ENCODE results near the gene INTS1. TPM values are rescaled to one million over a fixed set of nuclear protein-coding genes. Genes with fewer than 3 reads are reported as not detected.

The INTS1 gene
- total RNA-seq, 1 donor = 53.1 TPM

- H3K4me3 ChIP-seq (ENCODE audit: low read depth, low read length) = no peak overlapping the region
- TF ChIP-seq CTCF (IDR thresholded peaks at IDR 0.05; ENCODE audit: insufficient read depth, low read length) = no peak
- DNase-seq (ENCODE audit: low read depth) = no peak
Observed at GRCh38 chr7:1425292-1426136, 78.7 kb downstream of the INTS1 start.

- no peak for DNase-seq (ENCODE audit: low read depth)
- no peak for TF ChIP-seq CTCF (IDR thresholded peaks at IDR 0.05; ENCODE audit: insufficient read depth, low read length)
- H3K4me3 ChIP-seq (ENCODE audit: low read depth, low read length) = no peak overlapping the region
Observed at GRCh38 chr7:1424041-1424440, 80.1 kb downstream of the INTS1 start.

- TF ChIP-seq CTCF (IDR thresholded peaks at IDR 0.05; ENCODE audit: insufficient read depth, low read length) = no peak
- DNase-seq (ENCODE audit: low read depth) = no peak
- H3K4me3 ChIP-seq (ENCODE audit: low read depth, low read length) = no peak overlapping the region
Observed at GRCh38 chr7:1423264-1423811, 80.9 kb downstream of the INTS1 start.

- H3K4me3 ChIP-seq (ENCODE audit: low read depth, low read length) = no peak overlapping the region
- DNase-seq (ENCODE audit: low read depth) = no peak
- TF ChIP-seq CTCF (IDR thresholded peaks at IDR 0.05; ENCODE audit: insufficient read depth, low read length) = no peak
Observed at GRCh38 chr7:1422512-1423263, 81.5 kb downstream of the INTS1 start.

GRCh38 chr7:1421946-1422345, 82.2 kb downstream of the INTS1 start:
- no peak overlapping the region for H3K4me3 ChIP-seq (ENCODE audit: low read depth, low read length)
- DNase-seq (ENCODE audit: low read depth) = no peak
- TF ChIP-seq CTCF (IDR thresholded peaks at IDR 0.05; ENCODE audit: insufficient read depth, low read length) = no peak

GRCh38 chr7:1421020-1421790, 83.0 kb downstream of the INTS1 start:
- H3K4me3 ChIP-seq (ENCODE audit: low read depth, low read length) = no peak overlapping the region
- no peak for TF ChIP-seq CTCF (IDR thresholded peaks at IDR 0.05; ENCODE audit: insufficient read depth, low read length)
- no peak for DNase-seq (ENCODE audit: low read depth)
